DMS53 treated with DMSO at 0.1 percent for 48 hours (cell line): ENCODE data around the gene LTK.
"Not testable (repeated sequence)": the region's sequence is repeated elsewhere in the genome, so short reads cannot be mapped to it uniquely, and the experiment has no call there.

Source experiments
- DNase-seq: peaks from one replicate; lab custom pipeline; 2025; ENCODE audit not compliant: unreplicated experiment; lab: John Stamatoyannopoulos, UW

The LTK gene

GRCh38 chr15:41480396-41481140 lies 33.1 kb downstream of the LTK start:
- no peak for DNase-seq

- DNase-seq, result no peak
Observed at GRCh38 chr15:41476416-41477048, 37.1 kb downstream of the LTK start.

GRCh38 chr15:41474941-41475340 lies 38.7 kb downstream of the LTK start:
- peak; percentile 36 for DNase-seq

GRCh38 chr15:41474436-41474835 lies 39.2 kb downstream of the LTK start:
- DNase-seq, result no peak

- no peak for DNase-seq
Observed at GRCh38 chr15:41473418-41473817, 40.2 kb downstream of the LTK start.

- DNase-seq, result not testable (repeated sequence)
Observed at GRCh38 chr15:41469644-41470043, 44.0 kb downstream of the LTK start.

GRCh38 chr15:41466711-41467110 lies 46.9 kb downstream of the LTK start:
- DNase-seq, result no peak

- DNase-seq, result peak; percentile 39
Observed at GRCh38 chr15:41465822-41466421, 47.7 kb downstream of the LTK start.

- no peak for DNase-seq
Observed at GRCh38 chr15:41464889-41465580, 48.6 kb downstream of the LTK start.

GRCh38 chr15:41462084-41462795 lies 51.4 kb downstream of the LTK start:
- DNase-seq, result no peak
